SJCRH30 (cell line): ENCODE data around the gene NUBP2. TPM values are rescaled to one million over a fixed set of nuclear protein-coding genes. Genes with fewer than 3 reads are reported as not detected.

ENCODE experiments used
- DNase-seq, 2 experiments: peaks; one replicate each; pipeline ENCODE4 v3.0.0-alpha.2; 2015 to 2020
- H3K27ac ChIP-seq: fragments of 250-450 bp; sonication (Bioruptor Pico); 2 replicates; pipeline ENCODE4 v1.5.1; 2020; ENCODE audit warnings: mild to moderate bottlenecking, moderate library complexity
- H3K27me3 ChIP-seq: fragments of 250-450 bp; sonication (Bioruptor Pico); 2 replicates; pipeline ENCODE4 v1.5.1; 2020; ENCODE audit warnings: mild to moderate bottlenecking, moderate library complexity
- H3K36me3 ChIP-seq: fragments of 250-450 bp; sonication (Bioruptor Pico); 2 replicates; pipeline ENCODE4 v1.5.1; 2020; ENCODE audit warnings: mild to moderate bottlenecking, moderate library complexity
- H3K4me1 ChIP-seq: fragments of 250-450 bp; sonication (Bioruptor Pico); 2 replicates; pipeline ENCODE4 v1.5.1; 2020; ENCODE audit warnings: mild to moderate bottlenecking, moderate library complexity
- H3K4me3 ChIP-seq: fragments of 250-450 bp; sonication (Bioruptor Pico); 2 replicates; pipeline ENCODE4 v1.5.1; 2020; ENCODE audit warnings: mild to moderate bottlenecking, moderate library complexity
- H3K9me3 ChIP-seq: fragments of 250-450 bp; sonication (Bioruptor Pico); replicated peaks from 2 replicates; pipeline ENCODE4 v1.5.1; 2020; ENCODE audit warnings: mild to moderate bottlenecking, moderate library complexity
- total RNA-seq: library from RNA; depleted of rRNA; stranded (reverse); fragments of >200 nt; shearing (Covaris generic); gene quantifications from 2 replicates; pipeline ENCODE4 v1.2.3, GENCODE V29; 2014

The NUBP2 gene
- total RNA-seq, 1 experiment from 2014 or later: 45.0 TPM

DNA sequence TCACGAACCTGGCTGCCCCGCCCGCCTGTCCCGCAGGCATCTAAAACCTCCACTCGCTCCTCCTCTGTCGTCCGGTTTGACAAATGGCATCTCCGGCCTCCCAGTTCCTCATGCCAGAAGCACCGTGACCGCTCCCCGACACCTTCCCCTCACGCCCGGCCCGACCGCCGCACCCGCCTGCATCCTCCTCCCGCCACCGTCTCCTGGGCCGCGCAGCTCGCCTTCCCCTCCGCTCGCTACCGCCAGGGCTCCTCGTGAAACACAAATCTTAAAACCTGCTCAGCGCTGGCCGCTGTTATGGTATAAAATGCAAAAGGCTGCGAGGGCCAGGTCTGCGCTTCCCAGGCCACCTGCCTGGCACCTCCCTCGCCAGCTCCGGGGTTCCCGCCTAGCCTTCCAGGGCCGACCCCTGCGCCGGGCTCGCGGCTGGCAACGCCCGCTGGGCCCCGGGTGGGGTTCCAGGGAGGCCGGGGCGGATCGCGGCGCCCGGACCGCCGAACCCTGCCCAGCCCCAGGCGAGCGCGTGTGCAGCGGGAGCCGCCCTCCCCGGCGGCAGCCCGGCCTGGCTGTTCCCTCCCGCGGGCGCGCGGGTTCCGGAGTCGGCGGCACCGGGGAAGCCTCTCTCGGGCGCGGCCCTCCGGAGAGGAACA is 877 bp upstream of the NUBP2 start:
- no peaks in the 10 kb centered on the region; the same call in none of the 2 replicates for H3K36me3 ChIP-seq
- no peak overlapping the region for H3K27ac ChIP-seq
- no peaks in the 10 kb centered on the region for H3K27me3 ChIP-seq
- no peak for DNase-seq
- H3K9me3 ChIP-seq: no peaks in the 10 kb centered on the region
- peak overlapping the region; percentile 89 for H3K4me3 ChIP-seq
- H3K4me1 ChIP-seq: no peaks in the 10 kb centered on the region

DNA sequence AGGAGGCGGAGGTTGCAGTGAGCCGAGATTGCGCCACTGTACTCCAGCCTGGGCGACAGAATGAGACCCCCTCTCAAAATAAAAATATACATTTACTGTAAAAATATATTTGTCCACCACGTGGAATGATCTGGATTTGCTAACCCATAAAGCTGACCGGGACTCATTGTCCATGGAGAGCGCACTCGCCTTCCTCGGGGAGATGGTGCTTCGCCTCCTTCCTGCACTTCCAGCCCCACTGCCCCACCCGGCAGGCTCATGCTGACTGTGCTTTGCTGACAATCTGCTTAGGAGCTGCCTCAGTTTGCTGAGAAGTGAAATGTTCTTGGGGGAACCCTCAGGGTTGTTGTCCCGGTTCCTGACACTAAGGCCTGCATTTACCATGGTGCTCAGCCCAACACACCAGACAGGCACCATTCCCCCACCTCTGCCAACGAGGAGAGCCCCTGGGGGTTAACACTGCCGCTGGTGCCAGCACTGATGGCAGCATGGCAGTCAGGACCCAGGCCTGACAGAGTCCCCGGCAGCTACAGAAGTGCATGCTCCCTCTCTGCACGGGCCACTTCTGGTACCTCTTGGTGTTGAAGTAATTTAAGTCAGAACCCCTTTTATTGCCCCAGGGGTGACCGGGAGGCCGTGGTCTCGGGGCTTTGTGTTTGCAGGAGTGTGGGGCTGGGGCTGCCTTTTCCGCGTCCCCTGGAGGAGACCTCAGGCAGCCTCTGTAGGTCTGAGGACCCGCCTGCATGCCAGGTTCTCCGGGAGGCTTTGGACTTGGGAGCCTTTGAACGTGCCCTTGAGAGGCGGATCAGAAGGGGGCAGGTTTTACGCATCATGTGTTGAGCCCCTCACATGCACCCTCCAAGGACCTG is 2.5 kb downstream of the NUBP2 start:
- Histone ChIP-seq H3K27me3 (no peaks in the 10 kb centered on the region), H3K9me3 (no peaks in the 10 kb centered on the region), H3K36me3 (peaks cover 3% of the 10 kb centered on the region), H3K4me3 (no peak overlapping the region), H3K4me1 (no peaks in the 10 kb centered on the region), H3K27ac (no peak overlapping the region)
- no peak for DNase-seq

DNA sequence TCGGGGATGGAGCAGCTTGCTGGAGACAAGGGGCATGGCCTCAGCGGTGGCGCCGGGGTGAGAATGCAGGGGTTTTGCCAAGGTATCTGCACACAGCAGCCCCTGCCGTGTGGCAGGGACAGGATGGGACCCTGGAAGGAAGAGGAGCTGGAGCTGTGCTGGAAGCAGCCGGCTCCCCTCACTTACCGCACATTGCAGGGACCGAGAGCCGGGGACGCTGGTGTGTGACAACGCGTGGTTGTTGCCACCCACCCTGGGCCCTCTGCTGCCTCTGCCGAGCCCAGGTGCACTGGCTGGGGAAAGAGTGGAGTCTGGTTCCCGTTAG is 3.0 kb downstream of the NUBP2 start:
- Histone ChIP-seq H3K4me3 (no peak overlapping the region), H3K27ac (no peak overlapping the region), H3K9me3 (no peaks in the 10 kb centered on the region), H3K36me3 (peaks cover 3% of the 10 kb centered on the region), H3K4me1 (no peaks in the 10 kb centered on the region), H3K27me3 (no peaks in the 10 kb centered on the region)
- no peak for DNase-seq

DNA sequence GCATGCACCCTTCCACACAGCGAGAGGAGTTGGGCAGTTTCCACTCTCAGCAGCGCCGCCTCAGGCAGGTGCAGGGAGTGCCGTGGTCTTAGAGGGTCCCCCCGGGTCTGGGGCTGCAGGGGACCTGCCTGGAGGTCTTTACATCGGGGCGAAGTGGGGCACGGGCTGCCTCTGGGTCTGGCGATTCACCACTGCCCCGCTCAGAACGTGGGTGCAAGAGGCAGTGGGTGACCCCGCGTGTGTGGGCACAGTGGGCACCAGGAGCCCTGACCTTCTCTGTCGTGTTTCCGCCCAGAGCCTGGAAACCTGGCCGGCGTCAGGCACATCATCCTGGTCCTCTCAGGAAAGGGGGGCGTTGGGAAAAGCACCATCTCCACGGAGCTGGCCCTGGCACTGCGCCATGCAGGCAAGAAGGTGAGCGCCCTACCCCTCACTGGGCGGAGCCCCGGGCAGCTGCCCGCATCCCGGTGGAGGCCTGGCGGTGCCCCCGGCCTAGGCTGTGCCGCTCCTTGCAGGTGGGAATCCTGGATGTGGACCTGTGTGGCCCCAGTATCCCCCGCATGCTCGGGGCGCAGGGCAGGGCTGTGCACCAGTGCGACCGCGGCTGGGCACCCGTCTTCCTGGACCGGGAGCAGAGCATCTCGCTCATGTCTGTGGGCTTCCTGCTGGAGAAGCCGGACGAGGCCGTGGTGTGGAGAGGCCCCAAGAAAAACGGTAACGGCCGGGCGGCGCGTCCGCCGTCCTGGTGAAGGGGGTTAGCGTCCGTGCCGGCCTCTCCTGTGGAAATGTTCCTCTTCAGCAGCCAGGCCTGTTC is 3.7 kb downstream of the NUBP2 start:
- peaks cover 3% of the 10 kb centered on the region for H3K36me3 ChIP-seq
- no peaks in the 10 kb centered on the region for H3K4me1 ChIP-seq
- no peak overlapping the region for H3K4me3 ChIP-seq
- H3K27me3 ChIP-seq: no peaks in the 10 kb centered on the region
- DNase-seq: peak in 1 of 2 experiments; percentile 1
- H3K9me3 ChIP-seq: no peaks in the 10 kb centered on the region
- no peak overlapping the region for H3K27ac ChIP-seq

DNA sequence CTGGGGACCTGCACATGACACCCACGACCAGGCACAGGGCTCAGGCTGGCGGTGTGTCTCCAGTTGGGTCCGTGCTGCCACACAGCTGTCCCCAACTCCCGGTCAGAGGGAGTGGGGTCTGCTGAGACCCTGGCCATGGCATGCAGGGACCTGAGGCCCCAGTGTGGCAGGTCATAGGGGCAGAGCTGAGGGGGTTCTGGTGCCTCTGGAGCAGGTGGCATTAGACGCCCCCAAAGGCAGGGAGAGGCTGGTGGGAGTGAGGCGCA is 4.2 kb downstream of the NUBP2 start:
- Histone ChIP-seq H3K4me1 (no peaks in the 10 kb centered on the region), H3K36me3 (peaks cover 3% of the 10 kb centered on the region), H3K4me3 (no peak overlapping the region), H3K27ac (no peak overlapping the region), H3K9me3 (no peaks in the 10 kb centered on the region), H3K27me3 (no peaks in the 10 kb centered on the region)
- no peak for DNase-seq

DNA sequence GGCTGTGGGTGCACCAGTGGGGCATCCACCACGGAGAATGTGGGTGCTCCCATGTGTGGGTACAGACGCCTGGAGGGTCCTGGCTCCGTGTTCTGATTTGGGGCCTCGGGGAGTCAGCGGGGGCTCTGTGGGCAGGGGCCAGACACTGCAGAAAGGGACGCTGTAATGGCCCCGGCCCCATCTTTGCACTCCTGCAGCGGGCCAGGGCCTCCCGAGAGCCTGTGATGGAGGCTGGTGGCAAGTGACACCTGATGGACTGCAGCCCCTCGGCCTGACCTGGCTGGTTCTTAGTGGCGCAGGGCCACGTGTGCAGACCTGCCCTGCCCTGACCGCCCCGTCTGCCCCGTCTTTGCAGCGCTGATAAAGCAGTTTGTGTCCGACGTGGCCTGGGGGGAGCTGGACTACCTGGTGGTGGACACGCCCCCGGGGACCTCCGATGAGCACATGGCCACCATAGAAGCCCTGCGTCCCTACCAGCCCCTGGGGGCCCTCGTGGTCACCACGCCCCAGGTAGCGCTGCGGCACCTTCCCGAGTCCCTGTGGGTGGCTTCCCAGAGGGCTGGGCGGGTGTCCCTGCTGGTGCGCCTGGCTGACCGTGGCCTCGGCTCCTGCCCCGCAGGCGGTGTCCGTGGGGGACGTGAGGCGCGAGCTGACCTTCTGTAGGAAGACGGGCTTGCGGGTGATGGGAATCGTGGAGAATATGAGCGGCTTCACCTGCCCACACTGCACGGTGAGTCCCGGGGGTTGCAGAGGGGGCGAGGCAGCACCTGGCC is 4.7 kb downstream of the NUBP2 start:
- Histone ChIP-seq H3K4me1 (no peaks in the 10 kb centered on the region), H3K27me3 (no peaks in the 10 kb centered on the region), H3K4me3 (no peak overlapping the region), H3K9me3 (no peaks in the 10 kb centered on the region), H3K36me3 (peaks cover 3% of the 10 kb centered on the region), H3K27ac (no peak overlapping the region)
- DNase-seq: peak in 1 of 2 experiments; percentile 2

DNA sequence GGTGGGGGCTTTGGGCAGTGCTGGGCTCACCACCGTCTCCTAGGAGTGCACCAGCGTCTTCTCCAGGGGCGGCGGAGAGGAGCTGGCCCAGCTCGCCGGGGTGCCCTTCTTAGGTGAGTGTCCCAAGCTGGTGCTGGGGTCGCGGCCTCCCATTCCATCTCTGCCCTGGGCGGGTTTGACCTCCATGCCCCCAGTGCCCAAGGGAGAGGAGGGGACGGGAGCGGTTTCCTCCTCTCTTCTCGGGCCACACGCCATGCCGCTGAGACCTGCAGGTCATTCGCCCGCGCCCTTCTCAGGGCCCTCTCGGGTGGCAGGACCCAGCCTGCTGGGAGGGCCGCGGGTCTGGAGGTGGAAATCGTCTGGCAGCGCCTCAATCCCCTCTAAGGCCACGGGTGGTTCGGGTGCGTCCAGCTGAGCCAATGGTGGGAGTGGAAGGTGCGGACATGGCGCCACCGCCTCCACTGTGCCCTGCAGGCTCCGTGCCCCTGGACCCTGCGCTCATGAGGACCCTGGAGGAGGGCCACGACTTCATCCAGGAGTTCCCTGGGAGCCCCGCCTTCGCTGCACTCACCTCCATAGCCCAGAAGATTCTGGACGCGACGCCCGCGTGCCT is 5.4 kb downstream of the NUBP2 start:
- DNase-seq: peak in 1 of 2 experiments; percentile 1
- no peaks in the 10 kb centered on the region for H3K4me1 ChIP-seq
- no peaks in the 10 kb centered on the region for H3K27me3 ChIP-seq
- H3K4me3 ChIP-seq: no peak overlapping the region
- H3K27ac ChIP-seq: no peak overlapping the region
- no peaks in the 10 kb centered on the region for H3K9me3 ChIP-seq
- H3K36me3 ChIP-seq: peaks cover 3% of the 10 kb centered on the region

DNA sequence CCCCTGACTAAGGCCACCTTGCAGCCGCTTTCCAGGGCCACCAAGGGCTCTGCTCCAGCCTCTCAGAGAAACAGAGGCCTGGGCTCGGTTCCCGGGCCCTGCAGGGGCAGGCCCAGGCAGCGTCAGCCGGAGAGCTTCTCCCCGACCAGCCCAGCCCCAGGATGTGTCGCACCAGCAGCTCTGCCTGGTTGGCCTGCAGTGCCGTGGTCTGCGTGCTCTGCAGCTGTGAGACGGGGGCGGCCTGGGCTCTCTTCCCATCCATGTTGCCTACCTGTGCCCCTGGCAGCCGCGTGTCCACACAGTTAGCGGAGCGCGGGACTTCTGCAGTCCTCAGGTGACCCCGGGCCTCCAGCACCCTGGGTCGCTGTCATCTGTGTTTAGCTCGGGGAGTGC is 5.9 kb downstream of the NUBP2 start:
- H3K36me3 ChIP-seq: peaks cover 3% of the 10 kb centered on the region
- H3K9me3 ChIP-seq: no peaks in the 10 kb centered on the region
- no peaks in the 10 kb centered on the region for H3K4me1 ChIP-seq
- DNase-seq: peak in 1 of 2 experiments; percentile 1
- no peak overlapping the region for H3K27ac ChIP-seq
- no peak overlapping the region for H3K4me3 ChIP-seq
- H3K27me3 ChIP-seq: no peaks in the 10 kb centered on the region

DNA sequence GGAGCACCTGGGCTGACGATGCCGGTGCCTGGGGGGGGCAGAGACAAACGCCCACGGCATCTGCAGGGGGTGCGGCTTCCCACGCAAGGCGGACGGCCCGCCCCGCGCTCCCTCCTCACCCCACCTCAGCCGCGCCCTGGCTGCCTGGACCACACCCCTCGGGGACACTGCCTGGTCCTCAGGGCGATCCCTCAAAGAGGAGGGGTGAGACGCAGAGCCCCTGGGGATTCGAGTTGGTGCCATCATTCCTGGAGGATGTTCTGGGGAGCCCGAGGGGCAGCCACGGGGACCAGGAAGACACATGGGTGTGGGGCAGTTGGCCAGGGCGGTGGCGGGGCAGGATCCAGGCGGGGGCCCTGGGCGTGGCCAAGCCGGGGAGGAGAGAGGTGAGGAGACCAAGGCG is 6.9 kb downstream of the NUBP2 start:
- Histone ChIP-seq H3K36me3 (peaks cover 3% of the 10 kb centered on the region), H3K27me3 (no peaks in the 10 kb centered on the region), H3K4me1 (peaks cover 5% of the 10 kb centered on the region; the same call in 1 of the 2 replicates), H3K4me3 (no peak overlapping the region), H3K9me3 (no peaks in the 10 kb centered on the region), H3K27ac (no peak overlapping the region)
- DNase-seq: no peak

DNA sequence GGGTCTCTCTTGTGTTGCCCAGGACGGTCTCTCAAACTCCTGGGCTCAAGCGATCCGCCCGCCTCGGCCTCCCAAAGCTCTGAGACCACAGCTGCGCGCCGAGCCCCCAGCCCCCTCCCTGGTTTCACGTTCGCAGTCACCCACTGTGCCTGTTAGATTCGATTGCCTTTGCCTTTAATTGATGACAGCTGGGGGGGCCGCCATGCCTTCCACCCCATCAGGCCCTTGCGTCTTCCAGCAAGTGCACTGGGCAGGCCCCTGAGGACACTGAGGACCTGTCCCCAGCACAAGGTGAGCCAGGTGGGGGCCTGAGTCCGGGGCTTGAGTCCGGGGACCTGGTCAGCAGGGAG is 7.5 kb downstream of the NUBP2 start:
- H3K36me3 ChIP-seq: peaks cover 3% of the 10 kb centered on the region
- H3K4me3 ChIP-seq: no peak overlapping the region
- no peak overlapping the region for H3K27ac ChIP-seq
- no peak for DNase-seq
- no peaks in the 10 kb centered on the region for H3K9me3 ChIP-seq
- no peaks in the 10 kb centered on the region for H3K27me3 ChIP-seq
- peaks cover 9% of the 10 kb centered on the region; the same call in 1 of the 2 replicates for H3K4me1 ChIP-seq

DNA sequence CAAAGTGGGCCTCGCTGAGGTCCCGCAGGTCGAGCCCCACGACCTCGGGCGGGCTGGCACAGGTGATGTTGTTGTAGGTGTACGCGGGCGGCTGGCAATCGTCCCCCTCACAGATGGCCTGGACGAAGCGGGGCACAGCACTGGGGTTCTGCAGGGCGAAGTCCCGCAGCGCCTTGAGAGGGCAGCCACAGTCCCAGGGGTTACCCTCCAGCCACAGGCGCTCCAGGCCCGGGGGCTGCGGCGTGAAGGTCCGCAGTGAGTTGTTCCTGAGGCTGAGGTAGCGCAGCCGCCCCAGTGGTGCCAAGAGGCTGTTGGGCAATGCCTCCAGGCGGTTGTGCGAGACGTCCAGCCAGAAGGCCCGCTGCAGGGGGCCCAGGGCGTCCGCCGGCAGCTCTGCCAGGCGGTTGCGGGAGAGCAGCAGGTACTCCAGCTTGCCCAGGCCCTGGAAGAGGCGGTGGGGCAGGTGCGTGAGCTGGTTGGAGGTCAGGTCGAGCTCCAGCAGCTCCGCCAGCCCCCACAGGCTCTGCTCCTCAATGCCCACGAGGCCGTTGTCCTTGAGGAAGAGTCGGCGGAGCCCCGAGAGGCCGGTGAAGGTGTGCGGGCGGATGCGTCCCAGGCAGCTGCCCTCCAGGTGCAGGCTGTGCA is 8.0 kb downstream of the NUBP2 start:
- H3K9me3 ChIP-seq: no peaks in the 10 kb centered on the region
- DNase-seq: no peak
- no peaks in the 10 kb centered on the region for H3K27me3 ChIP-seq
- no peak overlapping the region for H3K27ac ChIP-seq
- H3K4me3 ChIP-seq: no peak overlapping the region
- H3K36me3 ChIP-seq: peaks cover 3% of the 10 kb centered on the region
- peaks cover 9% of the 10 kb centered on the region; the same call in 1 of the 2 replicates for H3K4me1 ChIP-seq

DNA sequence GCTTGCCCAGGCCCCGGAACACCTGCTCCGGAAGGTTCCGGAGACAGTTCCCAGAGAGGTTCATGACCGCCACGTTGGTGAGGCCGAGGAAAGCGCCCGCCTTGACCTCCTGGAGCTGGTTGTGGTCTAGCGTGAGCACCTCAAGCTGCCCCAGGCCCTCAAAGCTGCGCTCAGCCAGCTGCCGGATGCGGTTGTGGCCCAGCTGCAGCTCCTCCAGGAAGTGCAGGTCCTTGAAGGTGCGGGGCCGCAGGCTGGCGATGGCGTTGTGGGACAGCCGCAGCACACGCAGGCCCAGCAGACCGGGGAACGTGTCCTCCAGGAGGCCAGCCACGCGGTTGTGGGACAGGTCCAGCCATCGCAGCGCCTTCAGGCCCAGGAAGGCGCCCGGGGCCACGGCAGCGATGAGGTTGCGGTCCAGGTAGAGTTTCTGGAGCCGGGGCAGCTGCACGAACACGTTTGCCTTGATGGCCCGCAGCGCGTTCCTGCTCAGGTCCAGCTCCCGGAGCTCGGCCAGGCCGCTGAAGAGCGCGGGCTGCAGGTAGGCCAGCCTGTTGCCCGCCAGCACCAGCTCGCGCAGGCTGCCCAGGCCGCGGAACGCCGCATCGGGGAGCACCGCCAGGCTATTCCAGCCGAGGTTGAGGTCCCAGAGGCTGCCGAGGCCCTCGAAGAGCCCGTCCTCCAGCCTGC is 8.6 kb downstream of the NUBP2 start:
- peaks cover 9% of the 10 kb centered on the region; the same call in 1 of the 2 replicates for H3K4me1 ChIP-seq
- no peaks in the 10 kb centered on the region for H3K27me3 ChIP-seq
- DNase-seq: no peak
- H3K36me3 ChIP-seq: peaks cover 3% of the 10 kb centered on the region
- no peak overlapping the region for H3K4me3 ChIP-seq
- no peaks in the 10 kb centered on the region for H3K9me3 ChIP-seq
- H3K27ac ChIP-seq: no peak overlapping the region

DNA sequence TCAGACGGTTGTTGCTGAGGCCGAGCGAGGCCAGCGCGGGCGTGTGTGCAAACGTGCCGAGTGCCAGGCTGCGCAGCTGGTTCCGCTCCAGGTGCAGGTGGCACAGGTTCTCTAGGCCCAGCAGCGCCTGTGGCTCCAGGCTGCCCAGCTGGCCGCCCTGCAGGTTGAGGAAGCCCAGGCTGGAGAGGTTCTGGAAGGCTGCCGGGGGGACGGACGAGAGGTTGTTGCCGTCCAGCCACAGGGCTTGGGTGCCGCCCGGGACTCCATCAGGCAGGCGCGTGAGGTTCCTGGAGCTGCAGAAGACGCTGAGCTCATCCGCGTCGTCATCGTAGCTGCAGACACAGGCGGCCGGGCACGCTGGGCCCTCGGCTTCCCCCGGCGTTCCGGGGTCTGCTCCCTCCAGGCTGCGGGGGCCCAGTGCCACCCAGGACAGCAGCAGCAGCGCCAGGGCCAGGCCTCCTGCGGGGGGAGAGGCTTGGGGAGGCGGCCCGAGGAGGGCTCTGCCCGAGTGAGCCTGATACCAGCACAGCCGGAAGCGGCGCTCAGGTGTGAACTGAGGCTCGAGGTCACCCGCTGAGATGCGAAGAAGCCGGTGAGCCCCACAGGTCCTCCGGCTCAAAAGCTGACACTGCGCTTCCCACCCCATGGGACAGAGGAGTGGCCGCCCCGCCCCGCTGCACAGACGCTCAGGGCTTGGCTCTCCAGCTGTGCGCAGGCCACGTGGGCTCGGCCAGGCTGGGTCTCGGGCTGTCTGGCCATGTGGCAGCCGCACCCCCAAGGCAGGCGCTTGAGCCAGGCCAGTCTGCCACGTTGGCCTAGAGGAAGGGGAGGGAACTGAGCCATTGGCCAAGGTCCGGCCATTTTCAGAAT is 9.4 kb downstream of the NUBP2 start:
- no peak for DNase-seq
- peaks cover 9% of the 10 kb centered on the region; the same call in 1 of the 2 replicates for H3K4me1 ChIP-seq
- H3K9me3 ChIP-seq: no peaks in the 10 kb centered on the region
- H3K27ac ChIP-seq: no peak overlapping the region
- no peaks in the 10 kb centered on the region for H3K27me3 ChIP-seq
- H3K36me3 ChIP-seq: peaks cover 3% of the 10 kb centered on the region; the same call in 1 of the 2 replicates
- no peak overlapping the region for H3K4me3 ChIP-seq
